Hepatocyte (in vitro differentiated cells): ENCODE results near the gene SH3RF1. TPM values are rescaled to one million over a fixed set of nuclear protein-coding genes. Genes with fewer than 3 reads are reported as not detected.

Source experiments
- DNase-seq: peaks from one replicate; pipeline ENCODE4 v3.0.0-alpha.2; 2016; ENCODE audit warnings: low spot score
- H2AFZ ChIP-seq: fragments of 200-600 bp; sonication (generic); 2 replicates; pipeline ENCODE4 v1.6.0; 2016; ENCODE audit warnings: antibody characterized with exemption, mild to moderate bottlenecking
- H3K27ac ChIP-seq: fragments of 200-600 bp; sonication (generic); 2 replicates; pipeline ENCODE4 v1.5.1; 2016; ENCODE audit warnings: mild to moderate bottlenecking
- H3K27me3 ChIP-seq: fragments of 200-600 bp; sonication (generic); 2 replicates; pipeline ENCODE4 v1.6.1; 2016
- H3K36me3 ChIP-seq: fragments of 200-600 bp; sonication (generic); replicated peaks from 2 replicates; pipeline ENCODE4 v1.5.1; 2016; ENCODE audit warnings: low read depth; ENCODE audit not compliant: insufficient read depth
- H3K4me1 ChIP-seq: fragments of 200-600 bp; sonication (generic); 2 replicates; pipeline ENCODE4 v1.5.1; 2016; ENCODE audit warnings: mild to moderate bottlenecking, moderate library complexity; ENCODE audit not compliant: insufficient read depth
- H3K4me2 ChIP-seq: fragments of 200-600 bp; sonication (generic); 2 replicates; pipeline ENCODE4 v1.6.0; 2016
- H3K4me3 ChIP-seq: fragments of 200-600 bp; sonication (generic); 2 replicates; pipeline ENCODE4 v1.5.1; 2016; ENCODE audit warnings: mild to moderate bottlenecking
- H3K79me2 ChIP-seq: fragments of 200-600 bp; sonication (generic); 2 replicates; pipeline ENCODE4 v1.6.0; 2017; ENCODE audit warnings: mild to moderate bottlenecking
- H3K9me2 ChIP-seq: fragments of 200-600 bp; sonication (generic); replicated peaks from 2 replicates; pipeline ENCODE4 v1.6.0; 2017; ENCODE audit warnings: mild to moderate bottlenecking; ENCODE audit not compliant: insufficient read depth
- H3K9me3 ChIP-seq: fragments of 200-600 bp; sonication (generic); 2 replicates; pipeline ENCODE4 v1.5.1; 2016; ENCODE audit warnings: low read depth, mild to moderate bottlenecking
- H4K20me1 ChIP-seq: fragments of 200-600 bp; sonication (generic); 2 replicates; pipeline ENCODE4 v1.6.0; 2016; ENCODE audit warnings: mild to moderate bottlenecking; ENCODE audit not compliant: insufficient read depth, poor library complexity, severe bottlenecking
- EZH2 ChIP-seq: fragments of 200-600 bp; sonication (generic); IDR thresholded peaks from 2 replicates; pipeline ENCODE4 v1.6.1; 2016; ENCODE audit warnings: antibody characterized with exemption, mild to moderate bottlenecking, borderline replicate concordance
- EZH2phosphoT487 ChIP-seq: fragments of 200-600 bp; sonication (generic); IDR thresholded peaks from one replicate; pipeline ENCODE4 v1.6.1; 2018; ENCODE audit warnings: antibody characterized with exemption, mild to moderate bottlenecking, low read depth, moderate library complexity; ENCODE audit not compliant: unreplicated experiment, severe bottlenecking
- WGBS: methylation state at CpG from one replicate; pipeline ENCODE4 v1.1.6; 2016; ENCODE audit warnings: low lambda C conversion rate; ENCODE audit errors: missing lambda C conversion rate; 5-methylcytosine and 5-hydroxymethylcytosine counted together
- polyA plus RNA-seq: library from polyadenylated mRNA; unstranded; fragments of >200 nt; fragmentation: Nextera tagmentation; extraction: Ambion mirVana; gene quantifications from 2 replicates; pipeline ENCODE4 v1.2.1, GENCODE V29; 2016
- total RNA-seq: library from RNA; depleted of rRNA; stranded (reverse); fragments of >200 nt; gene quantifications from 2 replicates; pipeline ENCODE4 v1.2.3, GENCODE V29; 2014
- TF ChIP-seq, protein P1 (sequence below): fragments of 200-600 bp; sonication (generic); IDR thresholded peaks from 2 replicates; pipeline ENCODE4 v1.5.1; 2016; ENCODE audit warnings: antibody characterized with exemption, mild to moderate bottlenecking; ENCODE audit not compliant: poor library complexity

Gene SH3RF1
- total and polyA plus RNA-seq, 2 experiments from 2014 or later: 15.5 to 16.4 TPM

- H3K79me2 ChIP-seq: peaks cover 76% of the 10 kb centered on the region
- TF ChIP-seq EZH2phosphoT487: no peak
- TF ChIP-seq, protein P1, sequence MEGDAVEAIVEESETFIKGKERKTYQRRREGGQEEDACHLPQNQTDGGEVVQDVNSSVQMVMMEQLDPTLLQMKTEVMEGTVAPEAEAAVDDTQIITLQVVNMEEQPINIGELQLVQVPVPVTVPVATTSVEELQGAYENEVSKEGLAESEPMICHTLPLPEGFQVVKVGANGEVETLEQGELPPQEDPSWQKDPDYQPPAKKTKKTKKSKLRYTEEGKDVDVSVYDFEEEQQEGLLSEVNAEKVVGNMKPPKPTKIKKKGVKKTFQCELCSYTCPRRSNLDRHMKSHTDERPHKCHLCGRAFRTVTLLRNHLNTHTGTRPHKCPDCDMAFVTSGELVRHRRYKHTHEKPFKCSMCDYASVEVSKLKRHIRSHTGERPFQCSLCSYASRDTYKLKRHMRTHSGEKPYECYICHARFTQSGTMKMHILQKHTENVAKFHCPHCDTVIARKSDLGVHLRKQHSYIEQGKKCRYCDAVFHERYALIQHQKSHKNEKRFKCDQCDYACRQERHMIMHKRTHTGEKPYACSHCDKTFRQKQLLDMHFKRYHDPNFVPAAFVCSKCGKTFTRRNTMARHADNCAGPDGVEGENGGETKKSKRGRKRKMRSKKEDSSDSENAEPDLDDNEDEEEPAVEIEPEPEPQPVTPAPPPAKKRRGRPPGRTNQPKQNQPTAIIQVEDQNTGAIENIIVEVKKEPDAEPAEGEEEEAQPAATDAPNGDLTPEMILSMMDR: no peak
- no peak for TF ChIP-seq EZH2
These were observed 57.8 kb downstream of the SH3RF1 start for GRCh38 chr4:169212981-169213380.

DNA sequence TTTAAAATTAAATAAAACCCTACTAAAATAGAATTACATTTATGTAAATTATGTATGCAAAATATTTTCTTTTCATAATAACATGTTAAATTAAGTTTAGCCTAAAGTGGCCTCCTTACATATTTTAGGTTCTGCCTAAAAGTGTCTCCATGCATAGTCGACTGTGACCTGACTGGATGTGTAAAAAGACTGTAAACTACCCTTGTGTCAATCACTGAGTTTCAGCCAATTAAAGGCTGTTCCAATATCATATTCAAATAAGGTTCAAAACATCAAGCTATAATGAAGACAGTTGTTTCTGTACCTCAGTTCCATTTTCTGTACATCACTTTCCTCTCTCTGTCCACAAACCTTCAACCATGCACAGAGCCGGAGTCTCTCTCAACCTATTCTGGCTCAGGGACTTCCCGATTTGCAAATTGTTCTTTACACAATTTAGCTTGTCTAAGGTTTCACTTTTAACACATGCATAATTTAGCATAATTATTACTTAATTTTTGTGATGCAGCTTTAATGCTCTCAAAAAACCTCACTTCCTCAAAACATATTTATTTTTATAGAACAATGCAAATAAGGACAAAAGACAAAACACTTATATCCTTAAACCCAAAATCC, 60.1 kb downstream of the SH3RF1 start:
- H3K4me2 ChIP-seq: no peak overlapping the region
- no peak overlapping the region for H3K4me3 ChIP-seq
- no peaks in the 10 kb centered on the region for H3K9me2 ChIP-seq
- no peak for DNase-seq
- H3K79me2 ChIP-seq: peaks cover 80% of the 10 kb centered on the region
- 97% methylated on average over 3 of the region's 3 CpGs for WGBS
- peaks cover 6% of the 10 kb centered on the region for H3K4me1 ChIP-seq
- no peak overlapping the region for H3K27ac ChIP-seq
- H3K27me3 ChIP-seq: no peaks in the 10 kb centered on the region
- no peak overlapping the region for H2AFZ ChIP-seq
- H4K20me1 ChIP-seq: no peaks in the 10 kb centered on the region
- peaks cover 6% of the 10 kb centered on the region for H3K36me3 ChIP-seq
- no peaks in the 10 kb centered on the region for H3K9me3 ChIP-seq
- TF ChIP-seq, protein P1: no peak
- TF ChIP-seq EZH2phosphoT487: no peak
- no peak for TF ChIP-seq EZH2

More at GRCh38 chr4:169212981-169213380, 57.8 kb downstream of the SH3RF1 start:
- Histone ChIP-seq H3K4me2 (no peak overlapping the region), H4K20me1 (no peaks in the 10 kb centered on the region), H3K27me3 (no peaks in the 10 kb centered on the region), H3K9me2 (no peaks in the 10 kb centered on the region), H3K4me1 (no peaks in the 10 kb centered on the region), H3K9me3 (no peaks in the 10 kb centered on the region), H2AFZ (no peak overlapping the region), H3K27ac (no peak overlapping the region), H3K4me3 (no peak overlapping the region), H3K36me3 (peaks cover 6% of the 10 kb centered on the region)
- WGBS: 91% methylated on average over 2 of the region's 2 CpGs
- no peak for DNase-seq

GRCh38 chr4:169209388-169209883, 61.3 kb downstream of the SH3RF1 start:
- peaks cover 71% of the 10 kb centered on the region for H3K79me2 ChIP-seq
- no peaks in the 10 kb centered on the region for H3K36me3 ChIP-seq
- H3K9me2 ChIP-seq: no peaks in the 10 kb centered on the region
- 52% methylated on average over 5 of the region's 5 CpGs for WGBS
- TF ChIP-seq, protein P1: no peak
- no peak for TF ChIP-seq EZH2
- TF ChIP-seq EZH2phosphoT487: no peak
- peak overlapping the region; percentile 33 for H3K27ac ChIP-seq
- no peak overlapping the region for H2AFZ ChIP-seq
- no peak overlapping the region for H3K4me3 ChIP-seq
- H4K20me1 ChIP-seq: no peaks in the 10 kb centered on the region
- H3K27me3 ChIP-seq: no peaks in the 10 kb centered on the region
- peaks cover 7% of the 10 kb centered on the region for H3K4me1 ChIP-seq
- no peak overlapping the region for H3K4me2 ChIP-seq
- no peaks in the 10 kb centered on the region for H3K9me3 ChIP-seq
- DNase-seq: no peak
